Psoas muscle (tissue), 8 donors: ENCODE data around the gene P2RX5. TPM values are rescaled to one million over a fixed set of nuclear protein-coding genes. Genes with fewer than 3 reads are reported as not detected.

Experiments used
- ATAC-seq, 4 donors: fragments of 200-7000 bp; cut with Tn5 transposase; one replicate each; pipeline ENCODE4 v1.9.1; 2020; ENCODE audit warnings: moderate library complexity in 3 of 4, mild to moderate bottlenecking in 2 of 4
- DNase-seq, 2 donors: peaks; one replicate each; pipeline ENCODE4 v3.0.0-alpha.2; 2020
- H3K27ac ChIP-seq: fragments of 200-600 bp; one replicate; pipeline ENCODE4 v1.8.0; 2022
- H3K27me3 ChIP-seq, 3 donors: fragments of 200-600 bp in 1 of 3; one replicate each; pipeline versions ENCODE4 v1.6.1 to v1.8.0; 2013 to 2022; ENCODE audit warnings: low read length in 2 of 3, mild to moderate bottlenecking in 2 of 3, moderate library complexity in 1 of 3; ENCODE audit not compliant: insufficient read depth in 3 of 3
- H3K36me3 ChIP-seq, 2 donors: fragments of 200-600 bp in 1 of 2; one replicate each; pipeline versions ENCODE4 v1.6.1 to v1.8.0; 2013 to 2022; ENCODE audit warnings: low read depth in 1 of 2, mild to moderate bottlenecking in 1 of 2, moderate library complexity in 1 of 2; ENCODE audit not compliant: insufficient read depth in 1 of 2
- H3K4me1 ChIP-seq: fragments of 200-600 bp; one replicate; pipeline ENCODE4 v1.8.0; 2022
- H3K4me3 ChIP-seq: fragments of 200-600 bp; one replicate; pipeline ENCODE4 v1.8.0; 2022; ENCODE audit warnings: mild to moderate bottlenecking
- H3K9me3 ChIP-seq: fragments of 200-600 bp; one replicate; pipeline ENCODE4 v1.8.0; 2022
- WGBS, 3 donors: extraction: QIAGEN DNeasy Blood & Tissue Kit; methylation state at CpG; one replicate each; pipeline versions ENCODE4 v1.1.6 to v1.1.7; 2013; 5-methylcytosine and 5-hydroxymethylcytosine counted together
- intact Hi-C, 2 donors: fragments of 100-400 bp; cut with DNase I; formaldehyde crosslinking; loops; one replicate each; pipeline versions ENCODE4 v1.11.0 to v1.14.2; 2022
- polyA plus RNA-seq, 3 donors: library from polyadenylated mRNA; stranded (reverse); fragments of 200-250 nt; gene quantifications; one replicate each; pipeline ENCODE4 v1.2.3, GENCODE V29; 2013
- total RNA-seq, 4 donors: library from RNA; stranded (reverse); fragmentation: NEBNext Ultra II Directional in 2 of 4; extraction: Animal tissue kit (Norgen Biotek cat#: 25700) in 2 of 4; gene quantifications; one replicate each; pipeline versions ENCODE4 v1.2.1 to v1.2.4, GENCODE V29; 2021 to 2023
- TF ChIP-seq, protein P1 (sequence below): fragments of 200-600 bp; IDR thresholded peaks from one replicate; pipeline ENCODE4 v1.8.0; 2022; ENCODE audit warnings: antibody characterized with exemption
- donor health status: healthy with polysubstance abuse.
- donor health status: DM: no; HTN: no; CAD: no; lungs with moderate emphysema.
- donor health status: Bipolar disorder and iron deficiency.
- donor health status: healthy.
- donor health status: DM: yes; HTN: yes; CAD: no.
- donor health status: DM: no; HTN: no; CAD: no.
- donor health status: DM: no; HTN: no; CAD: no.
- donor health status: DM: yes; HTN: yes; CAD: no.

P2RX5 gene
- total and polyA plus RNA-seq, 7 donors, result 15.5 to 138 (median 30.8) TPM

DNA sequence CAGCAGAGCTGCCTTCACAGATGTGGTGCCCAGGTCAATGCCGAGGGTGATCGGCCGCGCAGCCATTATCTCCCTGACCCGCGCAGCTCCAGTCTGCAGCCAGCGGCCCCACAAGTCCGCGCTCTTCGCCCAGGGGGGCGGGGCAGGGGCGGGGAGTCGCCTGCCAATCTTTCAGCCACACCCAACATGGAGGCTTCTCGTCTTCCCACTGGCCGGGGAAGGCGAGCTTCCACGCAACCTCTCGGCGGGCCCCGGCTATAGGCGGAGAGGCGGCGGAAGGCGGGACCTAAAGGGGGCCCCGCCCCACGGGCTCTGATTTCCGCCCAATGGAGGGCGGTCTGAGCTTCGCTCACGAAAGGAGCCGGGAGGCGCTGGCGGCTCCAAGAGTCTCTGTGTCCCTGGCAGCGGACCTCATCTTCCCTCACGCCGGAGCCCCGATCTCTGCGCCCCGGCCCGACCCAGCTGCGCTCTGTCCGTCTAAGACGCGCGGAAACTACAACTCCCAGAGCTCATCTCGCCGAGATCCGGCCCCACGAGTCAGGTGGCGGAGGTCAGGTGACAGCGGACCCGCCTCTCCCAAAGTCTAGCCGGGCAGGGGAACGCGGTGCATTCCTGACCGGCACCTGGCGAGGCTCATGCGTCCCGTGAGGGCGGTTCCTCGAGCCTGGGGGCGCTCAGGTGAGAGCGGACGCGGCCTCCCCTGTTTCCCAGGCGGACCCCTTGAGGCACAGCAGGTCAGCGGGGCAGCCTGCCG is 59.6 kb downstream of the P2RX5 start, which contains the start of the genes CTNS and SHPK:
Gene CTNS, plus strand, starts transcription at position 607 of the 754 bp plus-strand sequence. CDS start 3,447 bp downstream, outside the sequence.
Gene SHPK, minus strand, starts transcription at position 97 of the 754 bp plus-strand sequence. Its CDS starts 31 bp downstream, at position 66.
- Histone ChIP-seq H3K27ac (peak within 1 kb of the TSS; percentile 94), H3K27me3 (no peaks in the 10 kb centered on the region), H3K4me3 (peak within 1 kb of the TSS; percentile 78), H3K36me3 (peaks cover 0 to 25% of the 10 kb centered on the region in 2 donors), H3K9me3 (no peaks in the 10 kb centered on the region), H3K4me1 (peaks cover 31% of the 10 kb centered on the region)
- peak; percentile 97 to 99 for DNase-seq
- peak; percentile 92 to 96 (median 94) for ATAC-seq
- TF ChIP-seq, protein P1, sequence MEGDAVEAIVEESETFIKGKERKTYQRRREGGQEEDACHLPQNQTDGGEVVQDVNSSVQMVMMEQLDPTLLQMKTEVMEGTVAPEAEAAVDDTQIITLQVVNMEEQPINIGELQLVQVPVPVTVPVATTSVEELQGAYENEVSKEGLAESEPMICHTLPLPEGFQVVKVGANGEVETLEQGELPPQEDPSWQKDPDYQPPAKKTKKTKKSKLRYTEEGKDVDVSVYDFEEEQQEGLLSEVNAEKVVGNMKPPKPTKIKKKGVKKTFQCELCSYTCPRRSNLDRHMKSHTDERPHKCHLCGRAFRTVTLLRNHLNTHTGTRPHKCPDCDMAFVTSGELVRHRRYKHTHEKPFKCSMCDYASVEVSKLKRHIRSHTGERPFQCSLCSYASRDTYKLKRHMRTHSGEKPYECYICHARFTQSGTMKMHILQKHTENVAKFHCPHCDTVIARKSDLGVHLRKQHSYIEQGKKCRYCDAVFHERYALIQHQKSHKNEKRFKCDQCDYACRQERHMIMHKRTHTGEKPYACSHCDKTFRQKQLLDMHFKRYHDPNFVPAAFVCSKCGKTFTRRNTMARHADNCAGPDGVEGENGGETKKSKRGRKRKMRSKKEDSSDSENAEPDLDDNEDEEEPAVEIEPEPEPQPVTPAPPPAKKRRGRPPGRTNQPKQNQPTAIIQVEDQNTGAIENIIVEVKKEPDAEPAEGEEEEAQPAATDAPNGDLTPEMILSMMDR, result peak; percentile 6
- 0 to 1% (median 0%) methylated on average over 42 to 68 of the region's 68 CpGs for WGBS, 3 donors
- intact Hi-C loops, result no loop called here

DNA sequence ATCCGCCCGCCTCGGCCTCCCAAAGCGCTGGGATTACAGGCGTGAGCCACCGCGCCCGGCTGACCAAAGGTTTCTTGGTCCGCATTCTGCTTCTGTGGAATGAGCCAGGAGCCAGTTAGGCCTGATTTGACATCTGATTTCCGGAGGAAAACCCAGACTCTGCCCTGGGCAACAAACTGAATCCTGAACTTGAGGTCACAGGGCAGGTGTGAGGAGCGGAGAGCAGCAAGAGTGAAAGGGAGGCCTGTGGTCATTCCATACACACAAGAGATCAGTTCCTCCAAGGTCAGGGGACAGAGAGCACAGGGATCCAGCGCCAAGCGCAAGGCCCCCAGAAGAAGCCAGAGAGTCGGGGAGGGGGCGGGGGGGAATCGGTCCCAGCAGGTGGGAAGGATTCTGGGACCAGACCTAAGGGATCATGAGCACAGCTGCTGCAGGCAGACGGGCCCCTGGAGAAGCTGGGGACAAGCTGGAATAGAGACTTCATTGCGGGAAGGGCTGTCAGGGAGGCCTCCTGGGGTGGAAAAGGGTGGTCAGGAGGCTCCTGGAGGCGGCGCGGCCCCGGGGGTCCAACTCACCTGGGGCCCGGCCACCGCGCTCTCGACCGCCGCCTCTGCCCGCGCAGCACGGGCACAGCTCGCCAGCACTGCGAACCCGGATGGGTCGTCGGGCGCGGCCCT is 60.3 kb downstream of the P2RX5 start:
- intact Hi-C loops, result no loop called here
- peaks cover 26% of the 10 kb centered on the region for H3K4me1 ChIP-seq
- peak overlapping the region; percentile 78 for H3K4me3 ChIP-seq
- H3K27me3 ChIP-seq, result no peaks in the 10 kb centered on the region
- DNase-seq, result no peak
- peak in 3 of 4 donors; percentile 0 to 11 (median 1) for ATAC-seq
- TF ChIP-seq, protein P1, result no peak
- H3K36me3 ChIP-seq, result peaks cover 0 to 28% of the 10 kb centered on the region in 2 donors
- 13 to 20% (median 15%) methylated on average over 24 to 37 of the region's 38 CpGs for WGBS, 3 donors
- H3K27ac ChIP-seq, result peak overlapping the region; percentile 94
- no peaks in the 10 kb centered on the region for H3K9me3 ChIP-seq

DNA sequence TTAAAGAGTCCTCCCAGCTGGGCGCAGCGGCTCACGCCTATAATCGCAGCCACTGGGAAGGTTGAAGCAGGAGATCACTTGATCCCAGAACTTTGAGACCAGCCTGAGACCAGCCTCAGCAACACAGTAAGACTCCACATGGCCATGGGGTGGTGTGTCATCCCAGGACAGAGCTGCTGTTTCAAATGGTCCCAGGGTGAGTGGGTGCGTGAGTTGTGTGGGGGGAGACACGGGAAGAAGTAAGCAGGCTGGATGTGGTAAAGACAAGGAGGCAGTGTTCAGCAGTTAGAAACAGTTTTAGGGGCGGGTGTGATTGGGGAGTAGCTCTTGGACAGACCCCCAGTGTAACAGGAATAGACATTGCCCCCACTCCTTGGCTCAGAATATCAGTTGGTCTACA is 63.7 kb downstream of the P2RX5 start:
- ATAC-seq (no peak), DNase-seq (no peak)
- H3K27ac ChIP-seq, result no peak overlapping the region
- intact Hi-C loops, result no loop called here
- H3K9me3 ChIP-seq, result no peaks in the 10 kb centered on the region
- TF ChIP-seq, protein P1, result no peak
- 94 to 98% (median 97%) methylated on average over 7 of the region's 7 CpGs for WGBS, 3 donors
- H3K4me1 ChIP-seq, result peaks cover 8% of the 10 kb centered on the region
- no peaks in the 10 kb centered on the region for H3K27me3 ChIP-seq
- peaks cover 0 to 45% of the 10 kb centered on the region in 2 donors for H3K36me3 ChIP-seq
- no peak overlapping the region for H3K4me3 ChIP-seq

GRCh38 chr17:3630781-3631180 is 65.2 kb downstream of the P2RX5 start:
- Histone ChIP-seq H3K27me3 (no peaks in the 10 kb centered on the region), H3K4me3 (no peak overlapping the region), H3K4me1 (peaks cover 7% of the 10 kb centered on the region), H3K27ac (no peak overlapping the region), H3K36me3 (peaks cover 0 to 56% of the 10 kb centered on the region in 2 donors), H3K9me3 (no peaks in the 10 kb centered on the region)
- DNase-seq, result no peak
- intact Hi-C loops, result no loop called here
- ATAC-seq, result no peak
- WGBS, 3 donors, result 83 to 86% (median 84%) methylated on average over 10 of the region's 10 CpGs
- TF ChIP-seq, protein P1, result no peak
